ENCODE measurements around the gene TBC1D22A.
A peak's percentile ranks its signal among the peaks of the same experiment; 100 is the strongest.

TBC1D22A gene

DNA sequence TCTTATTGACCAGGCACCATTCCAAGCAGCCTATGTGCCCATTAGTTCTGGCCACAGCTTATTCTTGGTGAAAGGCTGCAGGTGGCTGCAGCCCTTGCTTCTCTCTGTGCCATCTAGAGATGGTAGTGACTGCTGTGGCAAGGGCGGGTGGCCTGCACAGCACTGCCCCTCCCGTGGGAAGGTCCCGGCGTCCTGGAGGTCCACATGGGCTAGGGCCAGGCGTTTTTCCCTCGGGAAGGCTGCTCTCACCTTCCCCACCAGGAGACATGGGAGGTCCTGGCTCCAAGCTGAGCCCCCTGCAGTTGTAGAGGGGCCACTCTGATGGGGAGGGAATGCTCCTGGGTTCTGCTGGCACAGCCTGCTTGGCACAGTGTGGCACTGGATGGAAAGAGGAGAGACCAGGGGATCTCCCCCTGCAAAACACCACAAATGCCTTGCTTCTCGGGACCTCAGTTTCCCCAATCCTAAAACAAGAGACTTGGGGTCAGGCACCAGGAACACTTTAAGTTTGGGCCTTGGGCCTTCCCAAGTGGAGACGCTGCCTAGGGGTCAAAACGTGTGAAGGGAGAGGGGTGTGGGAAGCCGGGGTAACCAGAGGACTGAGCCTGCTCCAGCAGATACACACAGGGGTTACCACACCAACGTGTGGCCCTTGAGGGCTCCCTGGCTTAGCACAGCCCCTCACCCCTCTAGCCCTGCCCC, 10.0 kb upstream of the TBC1D22A start:
- FAIRE-seq: no peak
- no peak for DNase-seq (ENCODE audit: insufficient read length, low spot score)

GRCh38 chr22:46752988-46753310, 9.5 kb upstream of the TBC1D22A start:
- FAIRE-seq: no peak
- no peak for DNase-seq (ENCODE audit: insufficient read length, low spot score)

- FAIRE-seq: no peak
These were observed 9.1 kb upstream of the TBC1D22A start for GRCh38 chr22:46753360-46753759.

DNA sequence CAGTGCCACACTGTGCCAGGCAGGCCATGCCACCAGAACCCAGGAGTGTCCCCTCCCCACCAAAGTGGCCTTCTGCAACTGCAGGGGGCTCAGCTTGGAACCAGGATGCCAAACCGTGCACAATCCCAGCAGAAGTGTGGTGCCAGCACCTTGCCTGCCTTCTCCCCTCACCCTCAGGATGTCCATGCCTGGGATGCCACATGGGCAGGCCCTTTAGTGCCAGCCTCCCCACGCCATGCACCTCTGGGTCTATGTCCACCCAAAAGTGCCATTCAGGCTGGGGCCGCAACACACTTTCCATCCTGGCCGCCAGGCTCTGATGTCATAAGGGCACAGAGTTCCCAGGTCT, 8.7 kb upstream of the TBC1D22A start:
- FAIRE-seq: no peak
- no peak for DNase-seq (ENCODE audit: insufficient read length, low spot score)

More at GRCh38 chr22:46753360-46753759, 9.1 kb upstream of the TBC1D22A start:
- no peak for DNase-seq (ENCODE audit: insufficient read length, low spot score)

- DNase-seq (ENCODE audit: insufficient read length, low spot score) (no peak), FAIRE-seq (no peak)
These were observed 8.2 kb upstream of the TBC1D22A start for GRCh38 chr22:46754110-46754799.

- DNase-seq (ENCODE audit: insufficient read length, low spot score) (no peak), FAIRE-seq (no peak)
These were observed 7.6 kb upstream of the TBC1D22A start for GRCh38 chr22:46754826-46755225.

DNA sequence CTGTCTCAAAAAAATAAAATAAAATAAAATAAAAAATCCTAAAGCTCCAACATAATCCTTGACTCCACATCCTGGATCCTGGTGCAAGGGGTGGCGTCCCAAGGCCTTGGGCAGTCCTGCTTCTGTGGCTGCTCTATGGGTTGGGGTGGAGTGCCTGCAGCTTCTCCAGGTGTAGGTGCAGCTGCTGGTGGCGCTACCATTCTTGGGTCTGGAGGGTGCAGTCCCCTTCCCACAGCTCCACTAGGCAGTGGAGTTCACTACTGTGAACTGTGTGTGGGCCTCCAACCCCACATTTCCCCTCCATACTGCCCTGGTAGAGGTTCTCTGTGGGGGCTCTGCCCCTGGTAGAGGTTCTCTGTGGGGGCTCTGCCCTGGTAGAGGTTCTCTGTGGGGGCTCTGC, 6.9 kb upstream of the TBC1D22A start:
- no peak for DNase-seq (ENCODE audit: insufficient read length, low spot score)

DNA sequence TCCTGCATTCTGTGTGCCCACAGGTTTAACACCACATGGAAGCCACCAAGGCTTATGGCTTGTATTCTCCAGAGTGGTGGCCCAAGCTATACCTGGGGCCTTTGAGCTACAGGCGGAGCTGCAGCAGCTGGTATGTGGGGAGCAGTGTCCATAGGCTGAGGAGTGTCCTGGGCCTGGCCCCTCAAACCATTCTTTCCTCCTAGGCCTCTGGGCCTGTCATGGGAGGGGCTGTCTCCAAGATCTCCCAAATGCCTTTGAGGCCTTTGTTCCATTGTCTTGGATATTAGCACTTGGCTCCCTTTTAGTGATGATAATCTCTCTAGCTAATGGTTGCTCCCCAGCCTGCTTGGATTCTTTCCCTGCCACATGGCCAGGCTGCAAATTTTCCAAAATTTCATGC, 6.4 kb upstream of the TBC1D22A start:
- FAIRE-seq (no peak), DNase-seq (ENCODE audit: insufficient read length, low spot score) (no peak)

More for the DNA sequence above, 6.9 kb upstream of the TBC1D22A start:
- no peak for FAIRE-seq

DNA sequence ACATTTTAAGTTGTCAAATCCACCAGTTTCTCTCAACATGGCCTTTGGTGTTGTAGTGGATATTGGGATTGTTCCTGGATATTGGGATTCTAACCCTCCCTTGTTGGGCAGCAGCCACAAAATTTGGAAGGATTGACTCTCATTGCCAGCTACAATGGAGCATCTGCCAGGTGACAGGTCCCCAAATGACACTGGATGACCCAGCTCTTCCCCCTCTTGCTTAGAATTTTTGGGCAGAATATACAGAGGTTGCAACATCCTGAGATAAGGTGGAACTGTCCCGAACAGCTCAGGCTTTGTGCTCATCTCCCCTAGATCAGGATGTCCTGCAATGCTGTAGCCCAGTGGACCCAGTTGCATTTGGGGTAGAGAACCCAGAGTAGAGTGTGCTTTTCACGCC, 5.3 kb upstream of the TBC1D22A start:
- no peak for FAIRE-seq
- DNase-seq (ENCODE audit: insufficient read length, low spot score): no peak

DNA sequence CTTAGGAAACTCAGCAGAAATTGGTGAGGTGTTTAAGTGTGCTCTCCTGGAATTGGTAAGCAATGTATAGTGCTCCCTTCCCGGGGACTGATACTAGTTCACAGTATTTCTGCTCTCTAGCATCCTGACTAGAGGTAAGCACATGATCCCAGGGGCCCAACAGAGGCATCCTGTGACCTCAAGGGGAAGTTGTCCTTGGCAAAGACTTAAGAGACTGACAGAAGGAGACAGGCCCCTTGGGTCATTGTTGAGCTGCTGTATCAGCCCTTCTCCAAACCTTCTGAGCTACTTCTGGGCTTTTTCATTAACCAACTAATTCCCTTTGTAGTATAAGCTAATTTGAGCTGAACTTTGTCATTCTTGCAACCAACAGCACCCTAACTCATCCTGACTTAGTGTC, 4.3 kb upstream of the TBC1D22A start:
- FAIRE-seq (no peak), DNase-seq (ENCODE audit: insufficient read length, low spot score) (no peak)

DNA sequence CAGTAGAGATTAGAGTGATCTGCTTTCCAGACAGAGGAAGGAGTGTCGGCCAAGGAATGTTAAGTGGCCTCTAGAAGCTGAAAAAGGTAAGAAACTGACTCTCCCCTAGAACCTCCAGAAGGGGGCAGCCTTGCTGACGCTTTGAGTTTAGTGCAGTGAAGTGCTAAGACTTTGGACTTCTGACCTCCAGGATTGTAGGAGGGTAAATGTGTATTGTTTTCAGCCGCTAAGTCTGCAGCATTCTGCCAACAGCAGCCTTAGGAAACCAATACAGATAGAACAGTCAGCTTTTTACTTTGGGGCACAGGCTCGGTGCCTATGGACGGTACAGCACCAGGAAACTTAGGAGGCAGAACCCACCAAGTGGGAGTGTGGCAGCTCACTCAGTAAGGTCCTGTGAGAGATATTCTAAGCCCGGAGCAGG, 3.6 kb upstream of the TBC1D22A start:
- FAIRE-seq (peak; percentile 81), DNase-seq (ENCODE audit: insufficient read length, low spot score) (no peak)

DNA sequence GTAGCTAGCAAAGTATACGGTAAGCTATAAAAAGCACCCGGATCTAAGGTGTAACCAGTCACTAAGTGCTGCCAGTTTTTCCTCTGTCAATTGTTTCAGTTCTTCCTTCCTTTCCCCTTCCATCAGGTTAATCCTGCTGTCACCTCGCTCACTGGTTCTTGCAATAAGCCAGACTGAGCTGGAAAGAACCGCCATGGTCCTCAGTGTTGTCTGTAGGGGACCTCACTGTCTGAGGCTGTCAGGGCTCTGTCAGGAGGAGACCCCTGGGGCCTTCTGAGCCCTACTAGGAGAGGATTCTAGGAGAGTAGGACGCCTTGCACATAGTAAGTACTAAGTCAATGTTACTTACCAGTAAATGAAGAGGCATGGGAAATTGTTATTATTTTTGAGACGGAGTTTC, 1.4 kb upstream of the TBC1D22A start:
- DNase-seq (ENCODE audit: insufficient read length, low spot score) (no peak), FAIRE-seq (no peak)

- FAIRE-seq (no peak), DNase-seq (ENCODE audit: insufficient read length, low spot score) (no peak)
These were observed 762 bp upstream of the TBC1D22A start for GRCh38 chr22:46761539-46762237.

- FAIRE-seq: peak; percentile 78
- DNase-seq (ENCODE audit: insufficient read length, low spot score): peak; percentile 63
These were observed 728 bp downstream of the TBC1D22A start for GRCh38 chr22:46763051-46763705.

GRCh38 chr22:46764140-46764680, 1.8 kb downstream of the TBC1D22A start:
- DNase-seq (ENCODE audit: insufficient read length, low spot score) (no peak), FAIRE-seq (no peak)

GRCh38 chr22:46764779-46765485, 2.5 kb downstream of the TBC1D22A start:
- no peak for DNase-seq (ENCODE audit: insufficient read length, low spot score)
- no peak for FAIRE-seq

DNA sequence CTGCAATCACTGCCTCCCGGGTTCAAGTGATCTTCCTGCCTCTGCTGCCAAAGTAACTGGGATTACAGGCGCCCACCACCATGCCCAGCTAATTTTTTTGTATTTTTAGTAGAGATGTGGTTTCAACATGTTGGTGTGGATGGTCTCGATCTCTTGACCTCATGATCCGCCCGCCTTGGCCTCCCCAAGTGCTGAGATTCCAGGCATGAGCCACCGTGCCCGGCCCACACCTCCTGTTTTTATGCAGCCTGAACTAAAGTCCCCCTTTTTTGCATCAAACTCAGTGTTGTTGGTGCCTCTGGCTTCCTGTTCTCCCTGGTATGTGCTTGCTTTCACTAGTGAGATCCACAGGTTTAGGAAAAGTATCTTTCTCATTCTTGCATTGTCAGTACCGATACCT, 4.2 kb downstream of the TBC1D22A start:
- no peak for DNase-seq (ENCODE audit: insufficient read length, low spot score)
- FAIRE-seq: no peak

DNA sequence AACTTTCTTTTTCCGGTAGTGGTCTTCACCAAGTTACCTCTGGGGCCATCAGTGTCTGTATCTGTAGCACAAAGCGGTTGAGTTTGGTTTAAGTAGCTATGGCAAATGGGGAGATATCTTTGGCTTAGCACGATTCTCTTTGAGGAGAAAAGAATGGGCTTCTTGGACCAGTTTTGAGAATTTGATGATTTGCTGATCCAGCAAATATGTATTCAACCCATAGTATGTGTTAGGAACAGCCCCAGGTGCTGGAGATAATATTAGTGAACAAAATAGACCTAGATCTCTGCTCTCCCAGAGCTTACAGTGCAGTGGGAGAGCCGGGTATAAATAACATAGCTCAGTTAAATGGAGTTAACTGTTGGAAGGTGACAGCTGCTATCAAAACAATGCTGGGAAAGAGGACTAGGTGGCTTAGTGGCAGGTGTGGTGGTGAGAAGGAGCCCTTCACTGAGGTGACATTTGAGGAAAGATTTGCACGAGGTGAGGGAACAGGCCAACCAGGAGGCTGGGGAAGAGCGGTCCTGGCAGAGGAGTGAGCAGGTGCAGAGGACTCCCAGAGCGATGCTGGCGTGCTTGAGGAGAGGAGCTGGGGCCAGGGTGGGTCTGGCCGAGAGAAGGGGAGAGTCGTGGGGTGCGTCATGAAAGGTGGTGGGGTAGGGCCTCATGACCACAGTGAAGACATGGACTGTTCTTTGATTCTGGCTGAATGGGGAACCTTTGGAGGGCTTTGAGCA, 5.0 kb downstream of the TBC1D22A start:
- DNase-seq (ENCODE audit: insufficient read length, low spot score): no peak
- no peak for FAIRE-seq

- DNase-seq (ENCODE audit: insufficient read length, low spot score): no peak
These were observed 6.8 kb downstream of the TBC1D22A start for GRCh38 chr22:46769191-46769675.

GRCh38 chr22:46769706-46770105, 7.3 kb downstream of the TBC1D22A start:
- DNase-seq (ENCODE audit: insufficient read length, low spot score) (no peak), FAIRE-seq (no peak)

More at GRCh38 chr22:46769191-46769675, 6.8 kb downstream of the TBC1D22A start:
- peak; percentile 49 for FAIRE-seq
